ENCODE measurements around the gene MIPOL1. TPM values are rescaled to one million over a fixed set of nuclear protein-coding genes. Genes with fewer than 3 reads are reported as not detected.
A peak's percentile ranks its signal among the peaks of the same experiment; 100 is the strongest.
"Not testable (repeated sequence)": the region's sequence is repeated elsewhere in the genome, so short reads cannot be mapped to it uniquely, and the experiment has no call there.

MIPOL1 gene
- 10.0 and 14.7 TPM in 2 replicates for total RNA-seq

- peak; percentile 82 for DNase-seq (ENCODE audit: low read depth)
- no peak for TF ChIP-seq CTCF (IDR thresholded peaks at IDR 0.05; ENCODE audit: insufficient read depth, low read depth, low read length)
These were observed at the start of gene MIPOL1 for GRCh38 chr14:37197421-37198272. TSS of gene MIPOL1 (plus strand) at chr14:37197937. CDS start at chr14:37247889, 49,952 bp downstream.

GRCh38 chr14:37150414-37150813 is 47.3 kb upstream of the MIPOL1 start:
- no peak overlapping the region for H3K4me3 ChIP-seq (ENCODE audit: low read depth, low read length)
- peak; percentile 59 for TF ChIP-seq CTCF (IDR thresholded peaks at IDR 0.05; ENCODE audit: insufficient read depth, low read depth, low read length)
- peak; percentile 45 for DNase-seq (ENCODE audit: low read depth)

More at GRCh38 chr14:37197421-37198272, at the start of gene MIPOL1:
- peak within 1 kb of the TSS; percentile 64 for H3K4me3 ChIP-seq (ENCODE audit: low read depth, low read length)

- TF ChIP-seq CTCF (IDR thresholded peaks at IDR 0.05; ENCODE audit: insufficient read depth, low read depth, low read length): no peak
- DNase-seq (ENCODE audit: low read depth): no peak
- H3K4me3 ChIP-seq (ENCODE audit: low read depth, low read length): no peak overlapping the region
These were observed 44.7 kb upstream of the MIPOL1 start for GRCh38 chr14:37153005-37153404.

GRCh38 chr14:37153483-37153882 is 44.3 kb upstream of the MIPOL1 start:
- no peak for DNase-seq (ENCODE audit: low read depth)
- H3K4me3 ChIP-seq (ENCODE audit: low read depth, low read length): no peak overlapping the region
- TF ChIP-seq CTCF (IDR thresholded peaks at IDR 0.05; ENCODE audit: insufficient read depth, low read depth, low read length): no peak

- no peak for TF ChIP-seq CTCF (IDR thresholded peaks at IDR 0.05; ENCODE audit: insufficient read depth, low read depth, low read length)
- no peak for DNase-seq (ENCODE audit: low read depth)
- no peak overlapping the region for H3K4me3 ChIP-seq (ENCODE audit: low read depth, low read length)
These were observed 39.8 kb upstream of the MIPOL1 start for GRCh38 chr14:37157987-37158386.

- DNase-seq (ENCODE audit: low read depth); H3K4me3 ChIP-seq (ENCODE audit: low read depth, low read length): not testable (repeated sequence)
These were observed 35.4 kb upstream of the MIPOL1 start for GRCh38 chr14:37162307-37162706.

- no peak for DNase-seq (ENCODE audit: low read depth)
- no peak for TF ChIP-seq CTCF (IDR thresholded peaks at IDR 0.05; ENCODE audit: insufficient read depth, low read depth, low read length)
- H3K4me3 ChIP-seq (ENCODE audit: low read depth, low read length): no peak overlapping the region
These were observed 31.9 kb upstream of the MIPOL1 start for GRCh38 chr14:37165794-37166193.

Data from fibroblast of villous mesenchyme (primary cell).